ENCODE data around the gene LPIN3.

GRCh38 chr20:41352106-41352505 lies 11.5 kb downstream of the LPIN3 start:
- no peak for TF ChIP-seq TEAD4 (IDR thresholded peaks at IDR 0.05)
- TF ChIP-seq REST (IDR thresholded peaks at IDR 0.05; ENCODE audit: low read depth): no peak
- no peak for TF ChIP-seq YY1 (IDR thresholded peaks at IDR 0.05; ENCODE audit: low read depth)
- TF ChIP-seq MAX (IDR thresholded peaks at IDR 0.05): no peak
- TF ChIP-seq USF1 (IDR thresholded peaks at IDR 0.05): no peak
- no peak for TF ChIP-seq EP300 (IDR thresholded peaks at IDR 0.05; ENCODE audit: borderline replicate concordance)
- TF ChIP-seq RAD21 (IDR thresholded peaks at IDR 0.05; ENCODE audit: low read depth): no peak
- no peak for TF ChIP-seq CEBPB (IDR thresholded peaks at IDR 0.05)
- no peak for TF ChIP-seq TAF1 (IDR thresholded peaks at IDR 0.05; ENCODE audit: low read depth)
